ENCODE measurements around the gene IL1A.

IL1A gene

DNA sequence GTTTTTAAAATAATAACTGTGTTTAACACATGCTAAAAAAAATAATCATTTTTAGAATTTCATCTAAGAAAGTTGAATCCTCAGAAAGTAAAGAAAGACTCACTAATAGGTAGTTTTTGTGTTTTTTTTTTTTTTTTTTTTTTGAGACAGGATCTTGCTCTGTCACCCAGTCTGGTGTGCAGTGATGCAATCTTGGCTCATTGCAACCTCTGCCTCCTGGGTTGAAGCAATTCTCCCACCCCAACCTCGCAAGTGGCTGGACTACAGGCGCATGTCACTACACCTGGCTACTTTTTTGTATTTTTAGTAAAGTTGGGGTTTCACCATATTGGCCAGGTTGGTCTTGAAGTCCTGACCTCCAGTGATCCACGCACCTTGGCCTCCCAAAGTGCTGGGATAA is 27.0 kb downstream of the IL1A start:
- DNase-seq = no peak

DNA sequence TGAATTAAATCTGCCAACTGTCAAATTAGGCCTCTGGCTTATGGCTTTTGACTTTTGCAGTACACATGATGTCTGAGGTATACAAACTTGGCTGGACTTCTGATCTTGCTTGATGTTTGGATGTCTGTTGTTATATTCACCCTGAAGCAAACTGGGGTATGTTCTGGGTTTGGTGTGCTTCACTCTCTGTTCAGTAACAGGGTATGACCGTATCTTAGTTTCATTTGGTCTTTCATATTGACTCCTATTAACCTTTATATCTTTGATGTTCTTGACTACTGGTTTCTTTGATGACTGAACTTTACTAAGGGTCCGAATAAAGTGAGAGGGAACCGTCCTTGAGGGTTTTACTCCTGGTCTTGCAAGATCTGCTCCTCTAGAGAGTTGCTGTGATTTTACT is 28.1 kb downstream of the IL1A start:
- DNase-seq = no peak

DNA sequence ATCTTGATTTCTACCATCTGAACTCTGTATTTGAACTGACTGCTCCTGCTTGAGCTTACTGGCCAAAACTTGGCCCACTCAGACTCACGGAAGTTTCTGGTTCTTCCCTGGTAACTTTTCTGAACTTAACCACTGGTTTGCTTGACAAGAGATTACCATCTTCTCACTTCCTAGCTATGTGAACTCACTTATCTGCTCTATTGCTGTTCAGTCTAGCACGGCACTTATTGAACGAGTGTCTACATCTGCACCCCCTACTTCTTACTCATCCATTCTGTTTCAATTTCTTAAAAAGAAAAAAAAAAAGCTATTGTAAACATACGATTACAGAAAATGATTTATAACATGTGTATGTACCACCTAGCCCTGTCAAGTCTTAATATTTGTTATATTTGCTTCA is 28.8 kb downstream of the IL1A start:
- no peak for DNase-seq

DNA sequence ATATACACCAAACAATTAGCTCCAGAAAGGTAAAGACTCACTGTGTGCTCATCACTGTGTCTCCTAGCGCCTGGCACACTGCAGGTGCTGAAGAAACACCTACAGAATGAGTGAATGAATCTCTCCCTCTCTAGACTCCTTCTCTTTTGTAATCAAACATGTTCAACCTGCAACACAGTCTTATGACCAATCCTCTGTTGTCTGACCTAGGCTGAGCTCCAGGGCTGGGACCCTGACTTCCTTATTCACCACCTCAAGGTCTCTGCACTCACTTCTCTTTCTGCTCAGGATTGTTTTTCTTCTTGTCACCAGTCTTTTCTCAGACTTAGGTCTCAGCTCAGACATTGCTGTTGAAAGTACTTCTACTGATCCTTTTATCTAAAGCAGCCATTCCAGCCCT is 29.7 kb downstream of the IL1A start:
- DNase-seq = no peak

DNA sequence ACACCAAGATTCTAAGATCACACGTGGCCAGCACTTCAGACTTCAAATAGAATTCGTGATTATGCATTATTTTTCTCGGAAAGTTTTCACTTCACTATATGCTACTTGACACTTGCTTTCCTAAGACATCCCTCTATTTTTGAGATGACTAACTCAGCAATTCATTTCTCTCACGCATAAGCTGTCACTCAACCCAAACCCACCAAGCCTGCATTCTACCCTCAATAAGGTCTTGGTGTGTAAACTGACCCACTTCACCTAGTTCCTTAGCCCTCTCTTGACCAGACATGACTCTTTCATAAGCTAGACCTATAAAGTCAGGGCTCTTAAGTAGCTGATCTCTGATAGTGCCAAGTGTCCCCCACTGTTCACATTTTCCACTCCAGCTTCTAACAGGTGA is 31.6 kb downstream of the IL1A start:
- DNase-seq = no peak

DNA sequence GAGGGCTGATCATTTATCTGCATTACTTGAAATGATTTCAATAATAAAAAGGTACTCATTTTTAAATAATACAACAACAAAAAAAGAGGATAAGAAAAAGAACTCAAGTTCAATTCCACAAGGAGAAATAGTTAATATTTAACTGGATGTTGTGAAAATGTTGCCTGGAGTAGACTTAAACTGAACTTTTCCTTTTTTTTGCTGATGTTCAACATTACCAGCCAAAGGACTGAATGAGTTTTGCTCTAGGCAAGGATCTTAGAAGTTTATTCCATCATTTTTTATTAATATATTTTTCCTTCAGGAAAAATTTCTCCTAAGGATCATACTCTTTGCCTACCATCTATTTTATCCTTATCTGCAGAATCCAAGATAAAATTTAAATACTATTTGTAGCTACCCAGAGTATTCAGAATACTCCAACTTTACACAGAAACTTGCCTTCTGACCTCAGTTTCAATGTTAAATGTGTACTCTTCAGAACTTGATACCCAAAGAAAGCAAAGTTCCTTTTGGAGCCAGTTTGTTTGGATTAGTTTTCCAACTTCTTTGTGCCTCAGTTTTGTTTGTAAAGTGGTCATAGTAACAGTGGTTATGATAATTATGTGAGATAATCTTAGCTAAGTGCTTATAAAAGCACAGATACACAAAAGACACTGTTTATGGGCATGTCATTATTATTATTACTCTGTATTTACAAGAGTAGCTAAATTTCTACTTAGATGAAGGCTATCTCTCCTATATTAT is 32.7 kb downstream of the IL1A start:
- no peak for DNase-seq

DNA sequence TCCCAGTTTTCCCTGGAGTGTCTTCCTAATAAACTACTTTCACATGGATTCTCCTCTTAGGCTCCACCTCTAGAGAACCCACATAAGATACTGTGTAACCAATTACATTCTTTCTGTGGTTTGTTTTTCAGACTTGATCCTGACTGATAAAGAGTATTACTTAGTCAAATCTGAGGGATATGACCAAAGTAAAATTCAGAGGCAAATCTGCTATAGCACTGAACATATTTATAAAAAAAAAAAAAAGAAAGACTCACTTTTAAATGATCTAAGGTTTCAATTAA is 33.8 kb downstream of the IL1A start:
- no peak for DNase-seq

DNA sequence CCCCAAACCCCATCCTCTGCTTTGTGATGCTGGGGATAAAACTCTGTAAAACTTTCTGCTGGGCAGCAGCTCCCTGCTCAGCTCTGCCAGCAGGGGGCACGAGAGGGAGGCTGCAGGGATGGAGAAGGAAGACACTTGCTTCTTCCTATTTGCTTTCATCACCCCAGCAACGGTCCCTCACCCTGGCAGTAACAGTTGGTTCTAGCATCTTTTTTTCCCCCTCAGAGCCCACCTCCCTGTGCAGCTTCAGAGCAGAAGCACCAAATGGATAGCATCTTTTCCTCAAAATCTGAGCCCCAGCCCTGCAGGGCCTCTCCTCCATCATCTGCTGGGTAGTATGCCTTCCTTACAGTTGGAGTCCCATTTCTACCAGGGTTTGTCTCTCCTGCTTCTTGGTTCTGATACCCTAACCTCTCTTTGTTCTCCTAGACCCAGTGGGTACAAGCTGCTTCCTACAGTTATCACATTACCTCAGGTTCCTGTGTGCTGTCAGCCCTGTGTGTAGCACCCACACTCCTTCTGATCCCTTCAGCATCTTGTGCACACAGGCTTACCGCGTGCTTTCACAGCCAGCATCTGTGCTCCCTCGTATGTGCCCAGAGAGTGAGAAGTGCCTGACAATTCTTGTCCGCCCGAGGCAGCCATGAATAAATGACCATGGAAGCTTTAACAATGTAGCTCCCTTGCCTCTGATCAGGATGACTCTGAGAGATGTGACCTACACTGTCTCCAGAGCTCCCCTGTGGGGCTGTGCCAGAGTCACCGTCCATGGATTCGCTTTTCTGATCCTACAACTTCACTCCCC is 34.3 kb downstream of the IL1A start:
- DNase-seq = peak; percentile 2

DNA sequence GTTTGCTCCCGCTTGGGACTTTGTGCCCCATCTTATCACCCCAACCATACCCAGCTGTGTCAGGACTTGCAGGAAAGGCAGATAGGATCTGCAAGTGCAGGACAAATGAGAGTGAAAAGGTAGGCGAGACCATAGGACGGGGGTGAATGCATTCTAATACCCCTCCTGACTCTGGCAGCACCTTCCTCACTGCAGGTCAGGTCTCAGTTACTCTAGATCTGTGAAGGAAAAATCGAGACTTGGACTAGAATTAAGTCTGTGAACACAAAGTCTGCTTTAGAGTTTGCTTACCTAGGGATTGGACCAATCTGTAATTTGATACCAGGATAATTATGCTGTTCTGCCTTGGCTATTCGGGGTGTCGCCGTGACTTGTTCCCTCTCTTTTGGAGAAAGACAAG is 43.8 kb downstream of the IL1A start:
- DNase-seq = no peak

DNA sequence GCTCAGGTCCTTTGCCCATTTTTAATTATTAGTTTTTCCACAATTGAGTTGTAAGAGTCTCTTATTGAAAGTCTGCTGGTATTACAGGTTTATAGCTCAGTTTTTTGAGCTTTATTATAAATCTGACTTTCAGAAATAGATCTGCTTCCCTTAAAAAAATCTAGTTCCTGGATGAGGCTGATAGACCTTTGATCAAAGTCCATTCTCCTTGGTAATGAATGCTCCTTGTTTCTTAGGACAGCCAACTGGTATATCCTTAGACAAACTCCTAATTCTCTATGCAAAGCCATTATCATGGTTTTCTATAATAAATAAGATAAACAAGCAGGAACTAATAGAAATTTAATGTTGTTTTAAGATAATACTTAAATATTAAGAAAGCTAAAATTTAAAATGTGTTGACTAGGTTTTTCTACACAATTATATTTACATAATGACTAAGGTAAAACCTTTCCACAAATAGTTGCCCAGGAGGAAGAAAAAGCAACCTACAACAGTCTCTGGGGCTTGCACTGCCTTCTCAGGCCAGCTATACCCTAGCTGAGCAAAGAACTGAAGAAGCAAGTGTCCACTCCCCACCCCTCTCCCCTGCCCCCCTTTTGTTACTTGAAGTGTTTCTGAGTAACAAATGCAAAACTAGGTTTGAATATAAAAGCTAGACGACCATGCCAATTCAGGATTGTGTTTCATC is 46.6 kb downstream of the IL1A start:
- no peak for DNase-seq

DNA sequence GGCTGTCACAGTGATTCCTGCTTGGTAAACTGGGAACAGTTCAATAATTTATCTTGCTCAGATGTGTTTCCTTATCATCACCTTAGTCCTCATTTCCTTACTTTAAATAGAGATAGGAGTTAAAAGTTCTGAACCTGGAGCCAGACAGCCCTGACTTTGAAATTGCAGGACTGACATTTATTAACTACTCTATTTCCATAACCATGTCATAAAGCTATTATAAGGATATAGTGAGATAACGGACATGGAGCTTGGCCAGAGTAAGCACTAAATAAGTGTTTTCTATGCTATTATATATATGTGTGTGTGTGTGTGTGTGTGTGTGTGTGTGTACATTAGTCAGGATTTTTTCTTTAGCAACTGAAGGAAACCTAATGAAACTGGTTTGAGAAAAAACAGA is 50.4 kb downstream of the IL1A start:
- no peak for DNase-seq

DNA sequence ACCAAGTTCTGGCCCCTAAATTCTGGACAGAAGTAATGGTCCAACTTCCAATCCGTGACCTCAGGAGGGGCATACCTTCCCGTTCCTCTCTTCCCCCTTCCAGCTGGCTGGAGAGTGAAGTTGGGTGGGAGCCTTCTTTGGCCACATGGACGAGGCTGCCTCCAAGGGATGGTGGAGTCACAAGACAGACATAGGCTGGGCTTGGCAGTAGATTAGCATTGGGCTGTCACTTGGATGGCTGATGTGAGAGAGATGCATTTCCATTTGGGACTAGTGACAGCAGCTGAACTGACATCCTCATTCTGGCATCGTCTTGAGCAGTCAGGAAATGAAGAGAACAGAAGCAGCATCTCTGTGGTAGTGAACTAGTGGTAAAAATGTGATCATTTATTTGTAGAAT is 50.8 kb downstream of the IL1A start:
- no peak for DNase-seq

DNA sequence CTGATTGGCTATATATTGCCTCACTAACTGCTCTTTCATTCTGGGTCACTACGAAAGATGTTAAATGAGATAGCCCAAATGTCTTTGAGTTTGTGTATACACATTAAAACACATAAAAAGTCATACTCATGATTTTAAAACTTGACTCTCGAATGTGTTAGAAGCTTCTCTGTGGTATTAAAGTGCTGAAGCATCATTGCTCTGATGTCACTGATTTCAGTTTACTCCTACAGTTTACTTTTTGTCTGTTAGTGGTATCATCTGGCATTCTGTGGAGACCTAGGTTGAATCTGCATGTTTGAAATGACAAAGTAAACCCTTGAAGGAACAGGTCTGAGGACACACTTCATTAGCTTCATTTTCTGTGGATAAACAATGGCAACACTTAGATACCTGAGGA is 52.8 kb downstream of the IL1A start:
- DNase-seq = no peak

DNA sequence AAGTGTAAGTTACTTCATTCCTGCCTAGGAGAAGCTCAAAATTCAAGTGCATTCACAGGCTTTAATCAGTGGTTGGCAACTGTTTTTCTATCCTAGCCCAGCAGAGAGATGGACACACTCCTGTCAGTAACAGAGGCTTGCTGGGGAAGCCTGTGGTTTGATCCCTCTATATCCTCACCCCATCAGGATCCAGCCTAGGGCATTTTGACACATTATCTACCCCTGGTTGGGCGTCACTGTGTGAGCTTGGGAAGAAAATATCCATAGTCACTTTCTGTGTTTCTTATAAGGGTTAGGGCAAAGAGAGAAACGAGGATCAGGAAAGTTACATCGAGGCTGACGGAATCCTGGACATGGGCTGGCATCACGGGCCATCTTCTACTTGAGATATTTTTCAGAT is 53.5 kb downstream of the IL1A start:
- no peak for DNase-seq

DNA sequence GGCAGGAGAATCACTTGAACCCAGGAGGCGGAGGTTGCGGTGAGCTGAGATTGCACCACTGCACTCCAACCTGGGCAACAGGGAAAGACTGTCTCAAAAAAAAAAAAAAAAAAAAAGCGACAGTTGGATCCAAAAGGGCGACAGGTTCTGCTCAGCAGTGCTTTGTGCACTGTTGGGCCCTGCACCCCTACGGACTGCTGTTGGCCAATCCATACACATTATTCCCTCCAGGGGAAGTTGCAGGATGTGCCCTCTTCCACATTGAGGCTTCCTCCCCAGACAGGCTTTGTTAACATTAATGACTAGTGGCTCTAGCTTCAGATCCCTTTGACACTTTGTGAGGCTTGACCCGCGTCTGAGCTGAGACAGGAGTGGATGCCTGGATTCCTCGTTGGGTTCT is 54.1 kb downstream of the IL1A start:
- no peak for DNase-seq

DNA sequence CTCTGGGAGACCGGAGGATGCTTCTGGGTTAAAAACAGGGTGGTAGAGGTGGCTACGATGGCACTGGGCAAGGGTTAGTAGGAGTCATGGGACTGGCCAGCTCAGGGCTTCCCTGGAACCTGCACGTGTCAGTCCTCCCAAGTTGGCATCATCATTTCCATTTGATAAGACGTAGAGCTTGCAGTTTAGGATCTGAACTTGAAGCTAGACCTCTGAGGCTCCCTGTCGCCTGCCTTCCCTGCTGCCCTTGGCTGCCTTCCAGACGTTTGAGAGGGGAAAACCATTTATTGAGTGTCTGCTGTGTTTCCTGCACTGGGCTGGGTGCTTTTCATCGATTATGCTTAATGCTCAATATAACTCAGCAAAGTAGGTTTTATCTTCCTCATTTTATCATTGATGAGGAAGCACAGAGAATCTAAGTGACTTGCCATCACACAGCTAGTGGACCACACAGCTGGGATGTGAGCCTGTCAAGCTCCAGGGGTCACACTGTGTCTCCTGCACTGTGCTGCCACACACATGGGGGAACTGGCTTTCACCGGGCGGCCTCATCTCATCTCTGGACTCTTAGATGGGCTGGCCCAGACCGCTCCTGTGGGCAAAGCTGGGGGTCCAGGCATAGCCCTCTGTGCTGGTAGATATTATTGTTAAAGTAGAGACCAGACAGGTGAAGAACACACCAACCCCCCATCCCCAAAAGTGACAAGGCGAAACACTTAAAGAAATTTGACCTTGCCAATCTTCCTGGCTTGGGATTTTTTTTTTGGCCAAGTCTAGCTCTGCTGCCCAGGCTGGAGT is 55.7 kb downstream of the IL1A start:
- no peak for DNase-seq

DNA sequence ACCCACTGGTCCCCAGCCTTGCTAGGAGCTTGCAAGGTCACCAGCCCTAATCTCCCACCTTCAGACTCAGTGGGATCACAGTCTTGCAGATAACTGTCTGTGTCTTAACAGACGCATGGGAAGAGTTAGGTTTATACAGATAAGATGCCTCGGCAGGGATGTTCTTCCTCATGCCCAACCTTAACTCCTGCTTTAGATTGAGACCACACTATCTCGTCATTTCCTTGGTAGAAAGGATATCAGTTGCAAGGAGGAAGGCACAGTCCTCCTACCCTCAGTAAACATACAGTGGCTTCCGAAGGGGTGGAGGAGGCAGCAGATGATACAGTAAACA is 56.3 kb downstream of the IL1A start:
- DNase-seq = no peak

DNA sequence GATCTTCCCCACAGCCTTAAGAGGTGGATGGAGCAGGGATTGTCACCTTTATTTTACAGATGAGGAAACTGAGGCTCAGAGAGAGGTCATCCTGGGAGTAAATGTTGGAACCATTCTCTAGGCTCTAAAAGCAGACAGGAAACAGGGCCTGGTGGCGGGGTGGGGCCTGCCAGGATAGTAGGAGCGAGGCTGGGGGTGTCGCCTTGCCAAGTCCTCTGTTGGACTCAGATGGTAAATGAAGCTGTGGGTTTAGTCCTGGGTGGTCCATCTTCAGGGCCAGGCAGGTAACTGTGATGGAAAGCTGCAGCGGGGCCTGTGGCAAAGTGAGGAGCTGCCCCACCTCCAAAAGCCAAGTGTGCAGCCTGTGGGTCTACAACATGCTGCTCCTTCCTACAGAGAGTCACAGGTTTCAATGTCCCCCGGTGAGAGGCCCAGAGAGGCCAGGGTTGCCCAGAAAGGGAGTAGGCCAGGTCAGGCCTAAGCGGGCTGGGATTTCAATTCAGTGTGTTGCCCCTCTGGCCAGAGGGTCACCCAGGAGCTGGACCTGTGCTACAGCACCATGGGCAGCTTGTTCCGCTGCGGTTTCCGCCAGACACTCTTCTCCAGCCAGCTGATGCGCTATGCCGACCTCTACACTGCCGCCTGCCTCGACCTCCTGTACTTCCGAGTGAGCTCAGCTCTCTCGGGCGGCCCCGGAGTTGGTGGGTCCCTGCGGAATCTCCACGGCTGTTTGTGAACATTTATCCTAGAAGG is 56.8 kb downstream of the IL1A start:
- DNase-seq = no peak

DNA sequence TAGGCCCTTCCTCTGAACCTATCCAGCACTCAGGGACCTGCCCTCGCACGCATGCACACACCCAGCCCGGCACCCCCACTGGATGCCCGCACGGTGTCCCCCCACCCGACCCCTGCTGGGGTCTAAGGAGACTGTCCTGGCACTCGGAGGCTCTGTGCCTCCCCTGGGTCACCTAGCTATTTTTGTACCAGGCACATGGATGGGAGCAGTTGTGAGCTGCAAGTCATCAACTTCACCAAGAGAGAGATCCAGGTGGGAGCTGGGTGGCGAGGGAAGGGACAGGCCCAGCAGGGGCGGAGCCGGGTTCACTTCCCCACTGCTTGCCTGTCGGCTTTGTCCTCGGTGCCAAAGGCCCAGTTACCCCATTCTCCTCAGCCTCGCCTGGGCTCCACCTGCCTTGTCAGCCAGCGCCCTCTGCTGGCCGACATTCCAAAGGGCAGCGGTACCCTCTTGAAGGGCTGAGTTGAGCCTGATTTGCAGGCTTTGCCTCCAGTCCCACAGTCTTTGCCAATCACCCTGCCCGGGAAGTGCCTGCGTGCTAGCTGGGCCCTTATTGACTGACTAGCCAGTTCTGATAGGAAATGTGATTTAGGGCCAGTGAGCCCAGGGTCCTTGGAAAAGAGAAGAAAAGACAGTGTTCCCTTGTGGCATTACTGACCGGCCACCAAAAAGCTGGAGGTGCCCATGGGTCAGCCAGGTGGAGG is 57.7 kb downstream of the IL1A start:
- DNase-seq = peak; percentile 84

DNA sequence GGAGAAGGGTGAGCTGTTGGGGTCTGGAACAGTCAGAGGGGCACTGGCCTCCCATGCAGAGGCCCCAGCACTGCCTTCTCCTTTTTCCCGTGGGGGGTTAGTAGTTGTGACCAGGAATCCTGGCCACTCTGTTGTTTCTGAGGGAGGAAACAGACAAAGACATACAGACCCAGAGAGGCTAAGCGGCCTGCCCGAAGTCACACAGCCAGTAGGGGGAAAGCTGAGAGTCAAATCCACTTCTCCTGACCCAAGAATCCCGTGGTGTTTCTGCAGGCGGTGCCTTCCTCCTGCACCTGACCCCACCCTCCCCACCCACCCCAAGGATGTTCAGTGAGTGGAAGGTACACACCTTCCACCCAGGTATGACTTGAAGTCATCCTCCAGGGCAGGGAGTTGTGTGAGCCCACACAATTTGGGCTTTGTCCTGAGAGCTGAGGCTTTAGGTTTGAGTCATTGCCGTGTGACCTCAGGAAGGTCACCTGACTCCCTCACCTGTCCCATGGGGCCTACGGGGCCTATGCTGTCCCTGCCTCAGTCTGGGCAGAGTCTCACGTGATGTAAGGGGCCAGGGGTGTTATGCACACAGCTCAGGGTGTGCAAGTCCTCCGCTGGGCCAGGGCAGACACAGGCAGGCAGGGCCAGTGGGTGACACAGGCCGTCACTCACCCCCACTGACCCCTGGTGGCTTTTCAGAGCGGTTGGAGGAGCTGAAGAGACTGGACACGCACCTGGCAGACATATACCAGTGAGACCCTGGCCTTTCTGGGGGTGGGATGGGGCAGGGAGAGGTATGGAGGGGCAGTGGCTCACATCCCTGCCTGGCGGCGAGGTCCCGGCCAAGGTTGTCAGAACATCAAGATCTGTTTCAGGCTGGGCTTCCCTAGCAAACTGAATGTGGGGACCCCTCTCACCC is 58.5 kb downstream of the IL1A start:
- no peak for DNase-seq

Data from NCI-H2107 (cell line).